Ovary (tissue), 3 donors: ENCODE data around the gene IQGAP1.

ENCODE experiments used
- CTCF ChIP-seq, 3 donors: fragments of 450-650 bp in 2 of 3; fragments of 200-600 bp in 1 of 3; IDR thresholded peaks; one replicate each; pipeline versions ENCODE4 v1.5.1 to v1.8.0; 2016 to 2022; ENCODE audit warnings: antibody characterized with exemption in 3 of 3, mild to moderate bottlenecking in 1 of 3
- EP300 ChIP-seq: sonication (generic); formaldehyde crosslinking; IDR thresholded peaks from one replicate; pipeline ENCODE4 v1.6.1; 2017; ENCODE audit warnings: antibody characterized with exemption
- POLR2A ChIP-seq: fragments of 450-650 bp; IDR thresholded peaks from one replicate; pipeline ENCODE4 v1.6.1; 2017; ENCODE audit warnings: antibody characterized with exemption, mild to moderate bottlenecking, moderate library complexity
- donor health status: DM: no; HTN: no; CAD: no.

- TF ChIP-seq CTCF (IDR thresholded peaks at IDR 0.05) (no peak), POLR2A (no peak), EP300 (no peak)
Observed at GRCh38 chr15:90394074-90394473, 6.0 kb downstream of the IQGAP1 start.
